NCI-H526 (cell line): ENCODE results near the gene RSPH10B.
"Not testable (repeated sequence)": the region's sequence is repeated elsewhere in the genome, so short reads cannot be mapped to it uniquely, and the experiment has no call there.

Experiments
- DNase-seq, 2 experiments: peaks; one replicate each; lab custom pipeline; 2025; lab: John Stamatoyannopoulos, UW

RSPH10B gene

DNA sequence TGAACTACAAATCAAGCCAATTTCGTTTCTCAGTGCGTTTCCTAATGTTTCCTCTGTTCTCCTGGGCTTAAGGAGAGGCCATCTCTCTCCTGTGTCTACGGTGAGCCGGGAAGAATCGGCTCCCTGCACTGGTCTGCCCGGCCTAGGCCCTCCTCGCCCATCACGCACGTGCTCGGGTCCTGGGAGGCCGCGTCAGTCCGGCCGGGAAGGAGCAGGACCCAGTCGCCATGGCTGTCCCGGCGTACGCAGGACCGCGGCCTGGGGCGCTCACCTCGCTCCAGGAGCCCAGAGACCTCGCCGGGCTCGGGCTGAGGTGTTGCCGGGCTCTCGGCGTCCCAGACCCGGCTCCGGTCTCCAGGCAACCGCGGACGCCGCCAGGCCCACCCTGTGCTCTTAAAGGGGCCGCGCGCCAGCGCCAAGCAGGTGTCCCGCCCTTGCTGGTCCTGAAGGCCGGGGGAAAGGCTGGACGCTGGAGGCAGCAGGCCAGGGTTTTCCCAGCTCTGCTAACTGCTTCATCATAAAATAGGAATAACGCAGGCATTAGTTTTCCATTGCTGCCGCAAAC is at the start of gene RSPH10B:
RSPH10B (minus strand) TSS at position 343 of the 565 bp plus-strand sequence. CDS start 3,573 bp downstream, outside the sequence.
- DNase-seq, result not testable (repeated sequence)

- no peak for DNase-seq
Observed at GRCh38 chr7:6016653-6016966, 46.1 kb upstream of the RSPH10B start.

DNA sequence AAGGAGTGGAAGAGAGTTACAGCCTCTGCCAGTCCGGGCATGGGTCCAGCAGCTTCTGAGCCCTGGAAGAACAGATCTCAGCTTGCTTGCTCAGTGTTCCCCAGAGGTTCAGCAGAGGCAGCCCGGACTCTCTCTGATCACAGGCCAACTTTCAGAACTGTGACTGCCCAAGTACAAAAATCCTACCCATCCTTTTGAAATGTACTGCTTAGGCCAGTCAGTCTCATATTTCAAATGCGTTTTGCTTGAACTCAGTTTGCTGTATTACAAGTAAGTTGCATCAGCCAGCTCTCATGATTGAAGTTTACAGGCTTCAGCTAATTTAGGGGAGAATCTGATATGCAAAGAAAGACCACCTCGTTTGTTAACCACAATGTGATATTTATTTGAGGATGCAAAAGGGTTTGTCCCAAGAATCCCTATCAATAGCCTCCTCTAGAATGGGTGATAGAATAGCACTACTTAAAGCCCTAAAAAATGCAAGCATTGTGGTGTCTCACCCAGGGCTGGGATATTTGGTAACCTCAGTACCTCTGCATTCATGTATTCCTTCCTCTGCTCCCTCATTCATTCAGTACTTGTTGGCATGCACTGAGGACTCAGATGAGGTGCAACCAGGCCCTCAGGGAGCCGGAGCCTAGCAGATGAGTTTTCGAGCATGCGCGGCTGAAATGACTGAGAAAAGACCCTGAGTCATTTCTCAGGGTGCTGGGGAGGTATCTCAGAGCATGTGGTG is 45.6 kb upstream of the RSPH10B start:
- DNase-seq, result no peak

GRCh38 chr7:6012355-6013104 is 42.0 kb upstream of the RSPH10B start:
- no peak for DNase-seq

DNA sequence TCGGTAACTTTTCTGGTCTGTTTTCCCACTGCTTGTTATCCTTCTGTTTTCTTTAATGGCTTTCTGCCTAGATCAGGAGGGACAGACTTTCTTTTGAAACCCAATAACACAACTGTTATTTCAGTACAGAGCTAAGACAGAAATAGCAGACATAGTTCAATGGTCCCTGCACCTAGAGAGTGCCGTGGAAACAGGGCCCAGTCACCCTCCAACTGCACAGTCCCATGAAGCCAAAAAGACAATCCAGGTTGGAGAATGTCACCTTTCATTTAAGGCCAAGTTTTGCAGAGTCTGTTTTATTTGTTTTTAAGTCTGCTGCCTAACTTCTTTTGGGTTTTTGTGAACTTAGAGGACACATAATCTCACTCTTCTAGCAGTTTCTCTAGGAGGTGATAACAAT is 41.1 kb upstream of the RSPH10B start:
- no peak for DNase-seq

- DNase-seq, result not testable (repeated sequence)
Observed at GRCh38 chr7:6010370-6010769, 39.9 kb upstream of the RSPH10B start.

DNA sequence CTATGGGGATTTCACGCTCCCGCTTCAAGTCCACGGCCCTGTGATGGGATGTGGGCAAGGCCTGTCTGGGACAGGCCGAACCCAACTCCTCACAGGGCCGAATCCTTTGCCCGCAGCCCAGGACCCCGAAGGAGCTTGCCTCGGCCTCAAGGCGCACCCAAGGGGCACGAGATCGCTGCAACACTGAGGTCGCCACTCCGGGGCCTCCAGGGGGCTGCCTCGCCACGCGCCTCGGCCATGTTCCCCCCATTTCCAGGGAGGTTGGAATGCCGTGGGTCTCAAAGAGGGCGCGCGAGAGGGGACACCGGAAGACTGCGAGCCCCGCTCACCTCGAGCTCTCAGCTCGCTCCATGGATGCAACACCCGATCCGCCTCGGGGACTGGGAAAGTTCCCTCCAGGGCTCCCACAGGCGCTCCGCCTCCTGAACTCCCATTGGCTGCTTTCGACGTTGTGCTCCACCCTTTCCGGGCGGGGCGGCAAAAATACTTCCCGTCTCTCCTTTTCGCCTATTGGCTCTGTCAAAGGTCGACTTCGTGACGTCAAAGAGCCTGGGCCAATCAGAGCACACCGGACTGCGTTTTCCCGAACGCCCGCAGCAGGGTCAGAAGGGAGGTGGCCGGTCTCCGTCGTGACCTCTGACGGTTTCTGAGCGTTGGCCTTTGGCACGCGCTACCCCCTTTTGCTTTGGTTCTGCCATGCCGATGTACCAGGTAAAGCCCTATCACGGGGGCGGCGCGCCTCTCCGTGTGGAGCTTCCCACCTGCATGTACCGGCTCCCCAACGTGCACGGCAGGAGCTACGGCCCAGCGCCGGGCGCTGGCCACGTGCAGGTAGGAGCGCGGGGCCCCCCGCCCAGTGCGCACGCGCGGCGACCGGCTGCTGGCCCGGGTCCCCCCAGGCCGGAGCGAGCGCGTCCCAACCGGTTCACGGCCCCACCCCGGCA is 38.5 kb upstream of the RSPH10B start, which contains the start of the genes AIMP2 and PMS2:
AIMP2 (plus strand) TSS at position 605 of the 944 bp plus-strand sequence; CDS start at position 697, 92 bp downstream.
PMS2 (minus strand) TSS at position 382 of the 944 bp plus-strand sequence; CDS start at position 352, 30 bp downstream.
- peak; percentile 97 to 99 for DNase-seq

DNA sequence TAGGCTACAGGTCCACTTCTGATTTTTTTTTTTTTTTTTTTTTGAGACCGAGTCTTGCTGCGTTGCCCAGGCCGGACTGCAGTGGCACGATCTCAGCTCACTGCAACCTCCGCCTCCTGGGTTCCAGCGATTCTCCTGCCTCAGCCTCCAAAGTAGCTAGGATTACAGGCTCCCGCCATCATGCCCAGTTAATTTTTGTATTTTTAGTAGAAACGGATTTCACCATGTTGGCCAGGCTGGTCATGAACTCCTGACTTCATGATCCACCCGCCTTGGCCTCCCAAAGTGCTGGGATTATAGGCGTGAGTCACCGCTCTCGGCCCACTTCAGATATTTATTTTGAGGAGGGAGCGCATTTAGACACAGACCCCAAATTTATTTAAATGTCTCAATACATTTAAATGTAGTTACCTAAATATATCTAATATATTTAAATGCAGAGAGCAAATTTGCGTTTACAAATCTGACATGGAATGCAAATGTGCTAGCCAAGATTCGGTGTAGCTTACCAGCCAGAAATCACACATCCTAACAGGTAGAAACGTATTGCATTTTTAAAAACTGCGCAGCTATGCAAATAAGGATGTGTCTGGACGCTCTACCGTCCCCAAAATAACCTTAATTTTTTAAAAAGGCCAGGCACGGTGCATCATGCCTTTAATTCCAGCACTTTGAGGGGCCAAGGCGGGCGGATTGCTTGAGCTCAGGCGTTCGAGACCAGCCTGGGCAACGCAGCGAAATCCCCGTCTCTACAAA is 37.5 kb upstream of the RSPH10B start:
- DNase-seq, result peak; percentile 22 to 25

DNA sequence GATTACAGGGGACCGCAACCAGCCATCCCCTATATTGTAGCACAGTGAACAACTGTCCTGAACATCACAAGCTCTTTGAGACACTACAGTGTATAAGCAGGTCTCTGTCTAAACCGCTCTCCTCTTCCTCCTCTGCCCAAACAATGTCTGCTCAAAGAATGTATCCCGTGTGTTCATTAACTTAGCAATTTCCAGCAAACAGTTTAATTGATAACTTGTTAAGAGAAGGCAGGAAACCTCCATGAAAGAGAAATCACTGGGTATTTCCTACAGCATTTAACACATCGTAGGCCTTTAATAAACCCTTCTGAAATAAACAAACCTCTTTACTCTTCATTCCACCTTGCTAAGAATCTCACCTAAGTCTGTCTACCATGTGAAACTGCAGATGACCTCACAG is 36.9 kb upstream of the RSPH10B start:
- no peak for DNase-seq

- DNase-seq, result peak; percentile 21 to 69
Observed at GRCh38 chr7:5997210-5997808, 26.8 kb upstream of the RSPH10B start.

DNA sequence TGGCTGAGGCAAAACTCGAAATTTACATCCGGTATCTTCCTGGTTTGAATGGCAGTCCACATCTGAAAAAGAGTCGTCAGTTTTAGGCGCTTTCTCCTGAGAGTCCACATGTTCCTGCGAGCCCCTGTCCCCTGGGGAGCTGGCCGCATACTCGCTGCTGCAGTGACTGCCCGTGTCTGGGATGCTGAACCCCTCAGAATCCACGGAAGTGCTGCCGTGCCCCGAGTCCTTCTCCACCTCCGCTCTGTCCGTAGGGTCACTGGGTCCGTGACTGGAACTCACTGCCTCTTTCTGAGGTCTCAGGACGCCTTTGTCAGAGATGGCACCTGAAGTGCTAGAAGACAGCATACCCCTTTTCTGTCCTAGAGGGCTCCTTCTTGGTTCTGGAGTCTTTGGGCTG is 16.6 kb upstream of the RSPH10B start:
- DNase-seq, result not testable (repeated sequence)

- DNase-seq, result not testable (repeated sequence)
Observed at GRCh38 chr7:5979680-5980314, 9.3 kb upstream of the RSPH10B start.

- DNase-seq, result not testable (repeated sequence)
Observed at GRCh38 chr7:5973580-5973979, 3.1 kb upstream of the RSPH10B start.

- not testable (repeated sequence) for DNase-seq
Observed at GRCh38 chr7:5963810-5964209, 6.7 kb downstream of the RSPH10B start.

GRCh38 chr7:5963205-5963604 is 7.3 kb downstream of the RSPH10B start:
- DNase-seq, result not testable (repeated sequence)

GRCh38 chr7:5934945-5935450 is 35.5 kb downstream of the RSPH10B start:
- not testable (repeated sequence) for DNase-seq

DNA sequence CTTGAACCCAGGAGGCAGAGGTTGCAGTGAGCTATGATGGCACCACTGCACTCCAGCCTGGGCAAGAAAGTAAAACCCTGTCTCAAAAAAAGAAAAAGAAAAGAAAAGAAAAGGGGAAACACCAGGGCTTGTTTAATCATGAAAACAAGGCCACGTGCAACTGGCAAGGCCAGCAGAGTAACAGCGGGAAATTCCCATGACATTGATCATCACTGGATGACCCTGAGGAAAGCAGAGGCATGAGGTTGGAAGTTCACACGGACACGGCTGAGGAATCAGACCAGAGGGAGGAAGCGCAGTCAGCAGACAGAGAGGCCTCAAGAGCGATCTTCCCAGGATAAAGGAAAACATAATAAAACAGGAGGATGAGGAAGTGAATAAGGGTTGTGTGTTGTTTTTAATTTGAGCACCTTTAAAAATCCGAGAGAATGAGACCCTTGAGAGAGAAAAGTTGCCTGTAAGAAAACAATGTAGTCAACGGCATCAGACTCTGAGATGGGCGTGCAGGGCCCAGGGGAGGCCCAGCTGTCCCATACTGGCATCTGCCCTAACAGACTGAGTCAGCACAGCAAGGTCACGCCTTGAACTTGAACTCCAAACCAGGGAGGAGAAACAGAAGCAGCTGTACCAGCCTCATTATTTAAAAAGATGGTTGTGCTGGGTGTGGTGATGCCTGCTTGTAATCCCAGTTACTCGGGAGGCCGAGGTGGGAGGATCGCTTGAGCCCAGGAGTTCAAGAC is 38.4 kb downstream of the RSPH10B start:
- DNase-seq, result not testable (repeated sequence)

DNA sequence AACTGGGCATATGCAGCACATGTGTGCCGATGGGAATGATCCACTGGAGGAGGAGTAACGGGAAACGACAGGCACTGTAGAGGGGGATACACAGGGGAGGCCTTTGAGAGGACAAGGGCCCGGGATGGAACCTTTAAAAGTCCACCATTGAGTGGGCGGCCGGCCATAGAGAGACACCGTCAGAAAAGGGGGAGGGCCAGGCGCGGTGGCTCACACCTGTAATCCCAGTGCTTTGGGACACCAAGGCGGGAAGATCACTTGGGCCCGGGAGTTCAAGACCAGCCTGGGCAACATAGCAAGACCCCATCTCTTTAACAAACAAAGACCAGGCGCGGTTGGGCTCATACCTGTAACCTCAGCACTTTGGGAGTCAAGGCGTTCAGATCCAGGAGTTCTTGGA is 39.2 kb downstream of the RSPH10B start:
- DNase-seq, result not testable (repeated sequence)

DNA sequence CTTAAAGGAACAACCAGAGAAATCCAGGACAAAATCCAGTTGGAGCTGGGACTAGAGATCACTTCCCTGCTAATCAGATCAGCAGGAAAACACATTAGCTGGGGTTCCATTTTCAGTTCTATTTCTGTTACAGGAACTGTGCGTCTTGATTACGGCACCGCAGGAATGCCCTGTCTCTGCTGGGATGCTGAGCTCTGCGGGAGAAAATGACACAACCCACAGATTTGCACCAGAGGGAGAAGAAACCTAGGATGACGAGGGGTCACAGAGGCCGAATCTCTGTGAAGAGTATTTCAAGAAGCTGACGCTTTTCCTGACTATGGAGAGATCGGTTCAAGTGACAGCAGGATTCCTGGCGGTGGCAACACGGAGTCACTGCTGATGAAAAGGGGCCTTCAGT is 40.2 kb downstream of the RSPH10B start:
- DNase-seq, result not testable (repeated sequence)
